Caco-2 (cell line): ENCODE results near the gene C11orf87. TPM values are rescaled to one million over a fixed set of nuclear protein-coding genes. Genes with fewer than 3 reads are reported as not detected.

ENCODE experiments used
- BruUV-seq: library from RNA; stranded (reverse); fragments of 400-500 nt; replicated peaks from 2 replicates; lab custom pipeline; 2021; lab: Mats Ljungman, UMichigan
- CTCF ChIA-PET: fragments of 300-600 bp; sonication (Branson Sonifier 250); formaldehyde crosslinking; loops from one replicate; lab custom pipeline; 2022; ENCODE audit warnings: antibody characterized with exemption; lab: Charles Lee
- POLR2A ChIA-PET: fragments of 300-600 bp; sonication (Branson Sonifier 250); formaldehyde crosslinking; loops from one replicate; lab custom pipeline; 2022; ENCODE audit warnings: antibody characterized with exemption; lab: Charles Lee
- DNase-seq, 2 experiments: peaks; one replicate each; pipeline versions ENCODE4 v3.0.0 to v3.0.0-alpha.2; 2020 to 2022
- H3K27me3 ChIP-seq: replicated peaks from 2 replicates; pipeline ENCODE4 v1.6.0; 2011; ENCODE audit warnings: low read length; ENCODE audit not compliant: control insufficient read depth, insufficient read depth
- H3K36me3 ChIP-seq: 2 replicates; pipeline ENCODE4 v1.5.1; 2011; ENCODE audit warnings: low read length; ENCODE audit not compliant: control insufficient read depth, insufficient read depth
- H3K4me1 ChIP-seq: fragments of 250-450 bp; sonication (Bioruptor Pico); 2 replicates; pipeline ENCODE4 v1.5.1; 2020; ENCODE audit warnings: mild to moderate bottlenecking
- H3K4me3 ChIP-seq: 2 replicates; pipeline ENCODE4 v1.5.1; 2011; ENCODE audit warnings: low read depth, mild to moderate bottlenecking, control low read depth, low read length
- H3K9me3 ChIP-seq: fragments of 250-450 bp; sonication (Bioruptor Pico); 2 replicates; pipeline ENCODE4 v1.5.1; 2020; ENCODE audit warnings: mild to moderate bottlenecking, moderate library complexity
- H3K27ac Mint-ChIP-seq: one replicate; pipeline ENCODE4 v1.8.0; 2022; ENCODE audit warnings: mixed read lengths; ENCODE audit not compliant: unreplicated experiment
- H3K27me3 Mint-ChIP-seq: one replicate; pipeline ENCODE4 v1.8.0; 2022; ENCODE audit warnings: mixed read lengths; ENCODE audit not compliant: insufficient read depth, unreplicated experiment
- H3K36me3 Mint-ChIP-seq: one replicate; pipeline ENCODE4 v1.8.0; 2022; ENCODE audit warnings: mild to moderate bottlenecking, mixed read lengths; ENCODE audit not compliant: insufficient read depth, unreplicated experiment
- H3K4me1 Mint-ChIP-seq: one replicate; pipeline ENCODE4 v1.8.0; 2022; ENCODE audit warnings: low read depth, mixed read lengths; ENCODE audit not compliant: unreplicated experiment
- H3K4me3 Mint-ChIP-seq: one replicate; pipeline ENCODE4 v1.8.0; 2022; ENCODE audit warnings: mild to moderate bottlenecking, moderate library complexity, mixed read lengths; ENCODE audit not compliant: unreplicated experiment
- H3K9me3 Mint-ChIP-seq: one replicate; pipeline ENCODE4 v1.8.0; 2022; ENCODE audit warnings: mixed read lengths; ENCODE audit not compliant: unreplicated experiment
- CTCF ChIP-seq, 2 experiments: fragments of 200-600 bp in 1 of 2; IDR thresholded peaks; 1 replicate in 1 of 2; 2 replicates in 1 of 2; pipeline versions ENCODE4 v1.5.1 to v1.8.0; 2011 to 2022; ENCODE audit warnings: antibody characterized with exemption in 1 of 2, control low read depth in 1 of 2, inconsistent platforms in 1 of 2, low read depth in 1 of 2, low read length in 1 of 2, mild to moderate bottlenecking in 1 of 2, moderate library complexity in 1 of 2; ENCODE audit not compliant: insufficient read depth in 1 of 2, severe bottlenecking in 1 of 2, unreplicated experiment in 1 of 2
- intact Hi-C: fragments of 100-400 bp; cut with micrococcal nuclease; formaldehyde crosslinking; loops from one replicate; pipeline ENCODE4 v1.10.0; 2022; ENCODE audit not compliant: unreplicated experiment
- total RNA-seq: library from RNA; stranded (reverse); gene quantifications from 2 replicates; pipeline ENCODE4 v1.2.3, GENCODE V29; 2022

C11orf87 gene
- total RNA-seq, 1 experiment from 2014 or later: not detected

GRCh38 chr11:109443052-109443451 is 21.1 kb downstream of the C11orf87 start:
- H3K36me3 Mint-ChIP-seq: no peaks in the 10 kb centered on the region
- no peaks in the 10 kb centered on the region for H3K4me1 ChIP-seq
- peaks cover 6% of the 10 kb centered on the region for H3K27me3 Mint-ChIP-seq
- peaks cover 2% of the 10 kb centered on the region for H3K27me3 ChIP-seq
- no peaks in the 10 kb centered on the region for H3K4me1 Mint-ChIP-seq
- H3K4me3 Mint-ChIP-seq: no peak overlapping the region
- no peaks in the 10 kb centered on the region for H3K9me3 ChIP-seq
- TF ChIP-seq CTCF (IDR thresholded peaks at IDR 0.05; ENCODE audit: insufficient read depth in 1 of 2, low read depth in 1 of 2, low read length in 1 of 2, severe bottlenecking in 1 of 2, unreplicated experiment in 1 of 2): no peak
- ChIA-PET CTCF (no interaction called here), POLR2A (no interaction called here)
- no peak for DNase-seq
- no peak overlapping the region for H3K4me3 ChIP-seq
- no peak overlapping the region for H3K27ac Mint-ChIP-seq
- no peaks in the 10 kb centered on the region for H3K36me3 ChIP-seq
- intact Hi-C loops: no loop called here
- BruUV-seq: no TSS peak
- no peaks in the 10 kb centered on the region for H3K9me3 Mint-ChIP-seq

DNA sequence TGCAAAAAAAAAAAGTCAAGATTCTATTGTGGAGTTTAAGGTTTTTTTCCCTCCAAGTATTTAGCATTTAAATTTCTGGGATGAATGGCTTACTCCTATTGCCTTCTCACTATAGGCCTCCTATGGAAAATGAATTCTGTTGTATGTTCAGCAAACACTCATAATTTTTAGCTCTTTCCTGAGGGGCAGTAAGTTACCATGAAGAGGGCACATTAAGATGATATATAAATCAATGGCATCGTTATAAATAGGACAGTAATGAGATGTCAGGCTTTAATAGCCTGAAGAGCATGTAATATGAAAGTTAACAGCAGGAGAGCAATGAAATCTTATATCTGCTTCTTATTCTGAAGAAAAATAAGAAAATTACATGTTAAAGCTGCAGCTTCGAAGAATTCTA is 32.9 kb downstream of the C11orf87 start:
- Mint-ChIP-seq H3K4me1 (no peaks in the 10 kb centered on the region), H3K27ac (no peak overlapping the region), H3K4me3 (no peak overlapping the region), H3K27me3 (peaks cover 4% of the 10 kb centered on the region), H3K36me3 (no peaks in the 10 kb centered on the region), H3K9me3 (no peaks in the 10 kb centered on the region)
- no peaks in the 10 kb centered on the region for H3K4me1 ChIP-seq
- CTCF ChIA-PET: no interaction called here
- intact Hi-C loops: no loop called here
- H3K4me3 ChIP-seq: no peak overlapping the region
- POLR2A ChIA-PET: no interaction called here
- no peak for DNase-seq
- peaks cover 3% of the 10 kb centered on the region; the same call in 1 of the 2 replicates for H3K9me3 ChIP-seq
- H3K36me3 ChIP-seq: no peaks in the 10 kb centered on the region
- TF ChIP-seq CTCF (IDR thresholded peaks at IDR 0.05; ENCODE audit: insufficient read depth in 1 of 2, low read depth in 1 of 2, low read length in 1 of 2, severe bottlenecking in 1 of 2, unreplicated experiment in 1 of 2): no peak
- H3K27me3 ChIP-seq: peaks cover 1% of the 10 kb centered on the region; the same call in 1 of the 2 replicates
- no TSS peak for BruUV-seq
